ENCODE measurements around the gene VKORC1L1.

GRCh38 chr7:65938336-65938895 is 65.5 kb downstream of the VKORC1L1 start:
- TF ChIP-seq POLR2A (IDR thresholded peaks at IDR 0.05) (no peak), CTCF (IDR thresholded peaks at IDR 0.05) (no peak)

Measured in adrenal gland (tissue), 5 donors.